ENCODE data around the gene OR2V1.
"Not testable (repeated sequence)": the region's sequence is repeated elsewhere in the genome, so short reads cannot be mapped to it uniquely, and the experiment has no call there.

Gene OR2V1

DNA sequence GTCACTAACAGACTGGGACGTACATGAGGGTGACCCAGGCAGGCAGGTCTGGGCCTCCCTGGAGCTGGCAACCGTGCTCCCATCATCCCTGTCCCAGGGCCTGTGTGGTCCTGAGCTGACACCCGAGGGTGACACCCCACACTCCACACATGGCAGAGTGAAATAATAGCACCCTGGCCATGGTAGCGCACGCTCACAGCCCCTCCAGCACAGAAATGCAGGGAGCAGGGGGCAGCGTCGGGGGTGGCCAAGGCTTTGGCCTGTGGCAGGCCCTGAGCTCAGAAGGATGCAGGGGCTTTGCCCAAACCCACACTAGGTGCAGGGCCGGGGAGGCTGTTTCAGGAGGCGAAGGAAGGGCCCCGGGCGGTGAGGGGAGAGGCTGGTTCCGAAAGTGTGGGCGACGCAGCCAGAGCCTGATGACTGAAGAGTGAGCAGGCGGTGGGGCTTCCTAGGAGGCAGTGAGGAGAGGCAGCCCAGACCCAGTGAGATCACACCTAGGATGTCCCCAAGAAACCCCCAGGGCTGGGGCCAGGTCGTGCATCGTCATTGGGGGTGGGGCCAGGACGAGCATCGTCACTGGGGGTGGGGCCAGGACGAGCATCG is 29.3 kb upstream of the OR2V1 start:
- DNase-seq (ENCODE audit: low read depth): no peak

DNA sequence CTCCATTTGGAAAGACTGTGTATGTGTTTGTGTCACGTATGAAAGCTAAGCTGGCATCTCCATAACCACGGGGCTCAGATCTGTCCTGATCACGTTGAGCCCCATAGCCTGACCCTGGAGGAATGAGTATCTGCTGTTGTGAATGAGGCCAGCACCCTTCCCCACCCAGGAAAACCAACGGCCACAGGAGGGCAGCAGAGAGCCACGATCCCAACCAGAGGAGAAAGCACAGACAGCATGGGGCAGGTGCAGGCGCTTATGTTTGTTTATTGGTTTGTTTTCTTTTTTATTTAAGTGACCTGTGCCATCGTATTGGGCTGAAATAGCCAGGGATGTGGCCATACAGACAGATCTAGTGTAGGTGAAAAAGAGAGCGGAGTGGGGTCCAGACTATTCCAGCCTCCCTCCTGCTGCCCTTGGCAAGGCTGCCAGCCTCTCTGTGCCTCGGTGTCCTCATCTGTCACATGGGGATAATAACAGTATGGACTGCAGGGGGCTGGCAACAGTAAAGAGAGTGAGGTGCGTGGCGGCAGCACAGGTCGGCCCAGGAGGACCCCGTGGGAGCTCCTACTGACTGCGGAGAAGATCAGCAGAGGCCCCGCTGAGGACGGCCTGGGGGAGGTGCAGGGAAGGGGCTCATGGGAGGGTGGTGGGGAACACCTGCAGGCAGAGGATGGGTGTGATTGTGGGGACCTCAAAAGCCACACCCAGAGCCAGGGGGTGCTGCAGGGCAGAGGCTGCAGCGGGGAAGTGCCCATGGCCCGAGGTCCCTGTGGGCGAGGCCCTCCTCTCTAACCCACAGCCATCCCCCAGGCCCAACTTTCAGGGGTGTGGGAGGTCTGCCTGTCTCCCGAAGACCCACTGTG is 28.6 kb upstream of the OR2V1 start:
- no peak for DNase-seq (ENCODE audit: low read depth)

DNA sequence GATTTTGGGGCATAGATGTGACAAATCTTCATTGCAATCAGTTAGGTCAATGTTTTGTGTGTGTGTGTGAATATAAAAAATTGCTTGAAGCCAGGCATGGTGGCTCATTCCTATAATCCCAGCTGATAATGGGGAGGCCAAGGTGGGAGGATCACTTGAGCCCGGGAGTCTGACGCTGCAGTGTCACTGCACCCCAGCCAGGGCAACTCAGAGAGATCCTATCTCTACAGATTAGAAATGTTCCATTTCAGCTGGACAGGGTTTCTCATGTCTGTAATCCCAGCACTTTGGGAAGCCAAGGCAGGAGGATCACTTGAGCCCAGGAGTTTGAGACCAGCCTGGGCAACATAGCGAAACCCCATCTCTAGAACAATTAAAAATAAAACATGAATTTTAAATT is 27.9 kb upstream of the OR2V1 start:
- no peak for DNase-seq (ENCODE audit: low read depth)

DNA sequence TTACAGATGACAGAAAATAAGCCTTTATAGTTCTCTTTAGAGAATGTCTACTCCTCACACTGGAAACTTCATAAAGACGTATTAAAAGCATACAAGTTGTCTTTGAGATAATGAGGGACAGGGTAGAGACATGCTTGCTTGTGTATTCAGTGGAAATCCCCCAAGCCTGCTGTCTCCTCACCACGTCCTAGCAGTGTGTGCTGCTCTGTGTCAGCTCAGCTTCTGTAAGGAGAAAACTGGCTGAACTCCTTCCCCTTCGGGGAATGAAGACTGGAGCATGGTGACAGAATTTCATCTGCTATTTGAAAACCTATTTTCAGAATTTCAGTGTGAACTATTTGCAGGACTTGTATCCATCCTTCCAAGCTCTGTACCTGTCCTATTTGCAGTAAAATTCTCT is 25.8 kb upstream of the OR2V1 start:
- no peak for DNase-seq (ENCODE audit: low read depth)

DNA sequence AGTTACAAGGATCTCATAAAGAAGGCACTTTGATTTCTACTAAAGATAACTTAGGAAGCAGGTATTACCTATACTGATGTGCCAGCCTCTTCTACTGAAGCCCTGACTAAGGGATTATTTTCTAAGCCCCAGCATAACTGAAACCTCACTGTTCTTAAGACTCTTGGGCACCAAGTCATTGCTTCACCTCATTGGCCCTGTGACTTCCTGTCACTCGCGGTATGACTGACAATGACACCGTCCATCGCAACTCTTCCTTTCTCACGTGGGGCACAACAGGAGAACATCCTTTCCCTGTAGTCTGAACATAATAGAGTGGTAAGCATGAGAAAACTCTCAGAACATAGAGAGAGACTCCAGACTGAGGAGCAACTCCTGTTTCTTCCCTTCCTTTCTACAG is 22.8 kb upstream of the OR2V1 start:
- no peak for DNase-seq (ENCODE audit: low read depth)

DNA sequence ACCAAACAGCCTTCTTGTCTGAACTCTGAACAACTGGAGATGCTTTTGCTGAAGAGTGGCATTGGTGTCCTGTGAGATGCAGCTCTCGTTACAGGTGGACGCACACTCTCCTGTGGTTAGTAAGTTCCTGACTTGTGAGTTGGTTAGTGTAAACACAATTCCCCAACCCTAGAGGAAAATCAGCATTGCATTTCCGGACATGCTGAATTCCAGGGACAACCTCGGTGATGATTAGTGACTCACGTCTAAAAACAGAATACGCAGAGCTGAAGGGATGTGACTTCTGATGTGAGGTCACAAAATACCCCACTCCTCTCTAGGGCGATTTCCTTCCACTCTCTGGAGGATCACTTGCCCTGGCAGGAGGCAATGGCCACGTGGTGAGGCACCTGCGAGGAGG is 21.4 kb upstream of the OR2V1 start:
- DNase-seq (ENCODE audit: low read depth): no peak

DNA sequence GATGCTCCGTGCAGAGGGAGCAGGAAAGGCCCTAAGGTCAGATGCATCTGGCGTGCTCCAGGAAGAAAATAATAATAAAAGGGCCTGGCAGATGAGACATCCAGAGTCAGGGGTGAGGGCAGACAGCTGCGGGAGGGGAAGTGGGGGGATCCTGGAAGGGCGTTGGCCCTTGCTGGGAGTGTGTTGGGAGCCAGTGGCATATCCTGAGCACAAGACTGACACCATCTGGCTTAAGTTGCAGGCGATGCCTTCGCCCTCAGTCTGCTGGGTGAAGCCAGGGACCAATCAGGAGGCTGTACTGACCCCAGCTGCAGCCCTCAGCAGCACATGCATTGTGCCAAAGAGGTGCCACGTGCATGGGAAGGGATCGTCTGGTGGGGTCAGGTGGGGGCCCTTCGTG is 20.2 kb upstream of the OR2V1 start:
- DNase-seq (ENCODE audit: low read depth): no peak

DNA sequence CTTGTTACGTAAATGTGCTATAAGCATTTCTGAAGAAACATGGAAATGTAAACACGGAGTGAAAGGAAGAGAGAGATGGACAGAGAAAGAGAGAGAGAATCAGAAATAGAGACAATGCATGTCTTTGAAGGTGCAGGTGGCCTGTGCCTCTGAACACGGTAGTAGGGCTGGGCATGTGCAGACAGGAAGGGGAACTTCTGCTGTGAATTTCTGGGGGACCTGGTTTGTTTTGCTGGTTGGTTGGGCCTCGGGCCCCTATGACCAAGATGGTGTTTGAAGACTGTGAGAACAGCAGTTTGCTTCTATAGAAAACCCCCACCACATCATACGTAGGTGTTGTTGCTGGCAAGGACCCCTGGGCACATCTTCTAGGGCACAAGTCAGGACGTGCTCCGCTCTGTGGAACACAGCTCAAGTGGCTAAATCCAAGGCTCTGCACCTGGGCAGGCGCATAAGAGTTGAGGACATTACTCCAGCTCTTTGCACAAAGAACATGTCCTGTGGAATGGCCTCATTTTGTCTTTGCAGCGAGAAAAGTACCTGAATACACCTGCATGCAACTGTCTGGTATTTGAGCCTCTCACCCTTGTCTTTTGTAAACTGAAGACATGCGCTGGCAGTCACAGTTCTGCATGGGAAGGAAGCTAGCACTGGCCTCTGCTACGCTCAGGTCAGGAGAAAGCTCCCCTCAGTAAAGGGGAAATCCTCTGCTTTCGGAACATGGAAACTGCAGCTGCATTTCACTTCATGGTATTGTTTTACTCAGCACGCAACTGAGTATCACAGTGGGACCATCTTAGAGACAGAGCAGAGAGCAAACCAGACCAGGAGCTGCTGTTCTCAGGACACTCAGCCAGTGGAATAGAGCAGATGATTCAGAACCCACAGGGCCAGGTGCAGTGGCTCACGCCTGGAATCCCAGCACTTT is 19.1 kb upstream of the OR2V1 start:
- no peak for DNase-seq (ENCODE audit: low read depth)

DNA sequence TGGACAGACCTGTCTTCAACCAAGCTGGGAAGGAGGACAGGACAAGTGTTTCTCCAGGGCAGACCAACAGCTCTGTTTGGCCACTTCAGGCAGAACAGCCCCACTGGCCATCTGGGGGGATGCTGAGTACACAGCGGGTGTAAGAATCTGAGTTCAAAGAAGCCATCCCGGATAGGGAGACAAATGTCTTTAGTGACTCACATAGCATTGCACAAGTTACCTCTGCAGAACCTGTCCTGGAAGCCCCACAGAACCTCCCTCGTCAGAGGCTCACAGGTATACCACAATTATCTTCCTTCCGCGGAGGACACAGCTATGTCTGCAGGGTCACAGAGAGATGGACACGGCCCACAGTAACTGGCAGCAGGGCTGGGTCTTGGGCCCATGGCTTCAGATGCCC is 18.4 kb upstream of the OR2V1 start:
- DNase-seq (ENCODE audit: low read depth): no peak

DNA sequence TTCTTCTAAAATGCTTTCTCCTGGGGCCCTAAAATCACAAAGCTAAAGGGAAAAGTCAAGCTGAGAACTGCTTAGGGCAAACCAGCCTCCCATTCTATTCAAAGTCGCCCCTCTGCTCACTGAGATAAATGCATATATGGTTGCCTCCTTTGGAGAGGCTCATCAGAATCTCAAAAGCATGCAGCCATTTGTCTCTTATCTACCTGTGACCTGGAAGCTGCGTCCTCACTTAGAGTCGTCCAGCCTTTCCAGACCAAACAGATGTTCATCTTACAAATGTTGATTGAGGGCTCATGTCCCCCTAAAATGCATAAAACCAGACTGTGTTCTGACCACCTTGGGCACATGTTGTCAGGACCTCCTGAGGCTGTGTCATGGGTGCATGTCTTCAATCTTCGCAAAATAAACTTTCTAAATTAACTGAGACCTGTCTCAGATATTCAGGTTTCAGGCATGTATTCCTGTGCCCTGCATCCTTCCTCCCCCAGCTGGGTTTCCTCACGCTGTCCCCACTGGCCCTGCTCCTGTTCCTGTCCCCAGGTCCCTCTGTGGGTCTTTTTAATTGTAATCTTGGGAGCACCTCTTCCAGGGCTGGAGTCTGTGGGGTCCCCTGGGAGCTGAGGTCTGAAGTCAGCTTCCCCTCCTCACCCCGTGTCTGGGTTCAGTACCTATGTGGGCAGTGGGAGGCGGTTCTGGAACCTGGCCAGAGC is 16.1 kb upstream of the OR2V1 start, which contains the start of gene OR2V2:
Gene OR2V2, plus strand, starts transcription at position 660 of the 710 bp plus-strand sequence. CDS start 7,357 bp downstream, outside the sequence.
- not testable (repeated sequence) for DNase-seq (ENCODE audit: low read depth)

DNA sequence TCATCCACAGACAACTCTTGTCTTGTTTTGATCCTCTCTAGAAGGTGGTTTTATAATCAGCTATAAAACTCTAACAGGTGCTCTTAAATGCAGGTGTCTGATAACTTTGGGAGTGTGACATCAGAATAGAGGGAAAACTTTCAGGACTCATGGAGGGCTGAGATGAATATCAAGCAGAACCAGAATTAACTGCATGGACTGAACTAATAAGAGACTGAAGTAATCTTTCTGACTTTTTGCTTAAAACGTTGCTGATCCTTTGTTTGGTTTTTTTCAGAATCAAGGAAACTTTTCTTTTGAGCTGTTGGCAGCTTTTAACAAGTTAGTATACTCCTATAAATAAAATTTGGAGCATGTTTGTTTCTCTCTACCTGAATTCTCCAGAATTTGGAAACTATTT is 14.2 kb upstream of the OR2V1 start:
- DNase-seq (ENCODE audit: low read depth): no peak

DNA sequence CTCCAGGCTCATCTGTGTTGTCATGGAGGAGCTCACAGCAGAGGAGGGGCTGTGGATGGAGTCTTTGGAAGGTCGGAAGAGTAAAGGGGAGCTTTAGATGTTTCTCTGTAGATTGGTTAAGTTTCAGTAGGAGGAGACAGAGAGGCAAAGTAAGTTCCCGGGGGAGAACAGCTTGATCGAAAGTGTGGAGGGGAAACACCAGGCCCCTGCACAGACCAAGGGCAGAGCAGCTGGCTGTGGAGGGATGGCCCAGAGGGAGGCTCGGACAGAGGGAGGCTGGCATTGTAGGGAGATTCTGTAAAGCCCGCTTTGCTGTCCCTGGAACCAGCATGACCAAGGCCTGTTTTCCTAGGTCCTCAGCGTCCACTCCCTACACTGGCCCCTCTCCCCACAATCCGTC is 11.1 kb upstream of the OR2V1 start:
- DNase-seq (ENCODE audit: low read depth): no peak

DNA sequence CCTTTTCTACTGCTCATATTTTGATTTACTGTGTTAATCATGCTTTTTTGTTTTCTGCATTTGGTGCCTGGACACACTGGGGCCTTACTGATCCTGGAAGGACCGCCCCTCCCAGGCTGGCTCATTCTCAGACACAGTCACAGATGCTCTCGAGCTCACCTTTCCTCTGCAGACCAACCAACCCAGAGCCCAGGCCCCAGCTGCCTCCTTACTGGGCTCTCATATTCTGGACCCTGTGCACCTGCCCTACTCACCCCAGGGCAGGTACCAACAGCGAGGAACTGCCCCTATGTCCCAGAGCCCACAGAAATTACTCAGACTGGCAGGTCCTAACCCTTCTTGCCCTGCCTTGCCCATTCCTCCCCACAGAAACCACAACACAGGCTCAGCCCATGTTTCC is 9.8 kb upstream of the OR2V1 start:
- no peak for DNase-seq (ENCODE audit: low read depth)

DNA sequence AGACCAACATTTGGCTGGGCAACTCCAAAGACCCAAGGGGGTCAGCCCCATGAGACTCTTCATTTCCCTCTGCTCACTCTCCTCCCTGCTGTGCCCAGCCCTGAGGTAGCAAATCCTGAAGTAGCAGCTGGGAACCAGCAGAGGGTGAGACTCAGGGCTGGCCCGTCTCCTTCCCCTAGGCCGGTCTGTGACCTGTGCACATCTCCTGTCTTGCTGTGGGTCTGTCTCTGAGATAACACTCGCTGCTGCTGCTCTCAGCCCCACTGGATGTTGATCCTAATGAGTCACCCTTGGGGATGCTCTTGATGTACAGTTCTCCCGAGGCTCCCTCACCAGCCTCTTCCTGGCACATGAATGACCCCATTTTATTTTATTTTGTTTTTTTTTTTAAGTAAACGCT is 7.3 kb upstream of the OR2V1 start:
- DNase-seq (ENCODE audit: low read depth): no peak

DNA sequence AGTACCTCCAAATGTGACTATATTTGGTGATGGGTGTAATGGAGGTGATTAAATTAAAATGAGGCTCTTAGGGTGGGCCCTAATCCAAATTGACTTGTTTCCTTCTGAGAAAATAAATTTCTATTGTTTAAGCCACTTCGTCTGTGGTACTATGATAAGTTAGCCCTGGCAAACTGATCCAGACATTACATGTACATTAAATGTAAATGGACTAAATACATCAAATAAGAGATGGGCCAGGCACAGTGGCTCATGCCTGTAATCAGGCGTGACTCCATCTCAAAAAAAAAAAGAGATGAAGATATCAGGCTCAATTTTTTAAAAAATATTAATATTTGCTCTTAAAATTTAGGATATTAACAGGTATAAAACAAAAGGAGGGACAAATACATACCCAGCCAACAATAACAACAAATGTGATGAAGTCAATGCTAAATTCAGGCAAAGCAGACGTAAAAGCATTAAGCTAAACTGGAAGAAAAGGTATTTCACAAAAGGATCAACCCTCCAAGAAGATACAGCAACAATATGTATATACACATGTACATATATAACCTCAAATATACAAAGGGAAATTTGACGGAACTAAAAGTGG is 5.5 kb upstream of the OR2V1 start:
- DNase-seq (ENCODE audit: low read depth): no peak

DNA sequence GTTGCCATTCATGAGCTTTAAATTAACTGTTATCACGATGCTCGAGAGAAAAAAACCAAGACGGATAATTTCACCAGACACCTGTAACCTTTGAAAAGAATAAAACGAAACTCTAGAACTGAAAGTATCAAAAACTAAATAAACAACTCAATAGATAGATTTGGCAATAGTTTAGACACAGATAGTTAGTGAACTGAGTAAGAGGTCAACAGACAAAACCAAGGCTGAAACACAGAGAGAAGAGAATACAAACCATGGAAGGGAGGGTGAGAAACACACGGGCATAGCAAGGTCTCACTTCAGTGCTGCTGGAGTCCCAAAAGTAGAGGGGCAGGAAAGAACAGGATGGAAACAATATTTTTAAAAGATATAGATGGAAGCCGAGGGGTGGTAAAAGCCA is 3.3 kb upstream of the OR2V1 start:
- DNase-seq (ENCODE audit: low read depth): no peak

DNA sequence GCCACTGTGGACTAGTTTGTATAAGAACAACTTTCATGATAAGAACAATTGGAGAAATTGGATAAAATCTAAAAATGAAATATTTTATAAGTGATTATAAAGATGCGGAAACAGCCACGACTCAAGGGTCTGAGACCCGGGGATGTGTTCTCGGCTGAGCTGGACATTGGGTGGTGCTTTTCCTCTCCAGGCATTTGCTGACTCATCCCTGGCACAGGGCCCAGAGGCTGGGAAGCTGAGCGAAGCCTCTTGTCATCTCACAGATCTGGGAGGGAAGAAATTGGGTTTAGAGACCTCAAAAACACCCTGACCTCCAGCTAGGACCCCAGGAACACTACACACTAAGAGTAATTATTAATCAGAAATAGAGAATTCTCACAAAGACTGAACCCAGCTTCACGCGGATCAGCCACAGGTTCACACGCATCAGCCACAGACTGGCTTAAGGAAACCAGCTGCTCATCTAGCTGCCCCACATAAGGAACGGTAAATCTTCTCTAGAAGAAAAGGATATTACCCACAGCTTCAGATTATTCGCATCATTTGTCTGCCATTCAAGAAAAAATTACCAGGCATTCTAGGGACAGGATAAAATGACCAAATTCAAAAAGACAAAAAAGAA is 2.8 kb upstream of the OR2V1 start:
- peak; percentile 45 for DNase-seq (ENCODE audit: low read depth)

DNA sequence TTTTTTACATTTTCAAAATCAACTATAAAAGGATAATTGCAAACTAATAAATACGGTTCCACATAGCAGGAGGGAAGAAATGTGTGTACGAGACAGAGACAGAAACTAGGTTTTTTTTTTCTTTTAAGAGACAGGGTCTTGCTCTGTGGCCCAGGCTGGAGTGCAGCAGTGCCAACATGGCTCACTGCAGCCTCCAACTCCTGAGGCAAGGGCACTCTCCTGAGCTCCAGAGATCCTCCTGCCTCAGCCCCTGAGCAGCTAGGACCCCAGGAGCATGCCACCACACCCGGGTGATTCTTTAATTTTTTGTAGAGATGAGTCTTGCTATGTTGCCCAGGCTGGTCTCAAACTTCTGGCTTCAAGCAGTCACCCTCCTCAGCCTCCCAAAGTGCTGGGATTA is 2.1 kb upstream of the OR2V1 start:
- no peak for DNase-seq (ENCODE audit: low read depth)

DNA sequence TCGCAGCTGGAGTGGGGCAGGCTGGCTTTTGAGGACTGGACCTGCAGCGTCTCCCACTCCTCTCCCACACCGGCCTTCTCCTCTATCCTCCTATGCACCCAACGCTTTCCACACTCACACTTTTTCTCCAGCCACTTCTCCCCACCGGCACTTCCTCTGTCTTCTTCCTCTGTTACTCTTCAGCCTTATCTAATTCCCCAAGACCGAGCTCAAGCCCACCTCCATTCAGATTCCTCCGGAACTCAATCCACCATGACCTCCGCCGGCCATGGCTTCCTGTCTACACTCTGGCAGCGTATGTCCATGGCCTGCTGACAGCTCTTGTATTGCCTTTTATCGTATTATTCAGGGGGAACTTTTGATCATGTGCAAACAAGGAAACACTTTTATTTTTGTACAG is 545 bp upstream of the OR2V1 start:
- DNase-seq (ENCODE audit: low read depth): no peak

DNA sequence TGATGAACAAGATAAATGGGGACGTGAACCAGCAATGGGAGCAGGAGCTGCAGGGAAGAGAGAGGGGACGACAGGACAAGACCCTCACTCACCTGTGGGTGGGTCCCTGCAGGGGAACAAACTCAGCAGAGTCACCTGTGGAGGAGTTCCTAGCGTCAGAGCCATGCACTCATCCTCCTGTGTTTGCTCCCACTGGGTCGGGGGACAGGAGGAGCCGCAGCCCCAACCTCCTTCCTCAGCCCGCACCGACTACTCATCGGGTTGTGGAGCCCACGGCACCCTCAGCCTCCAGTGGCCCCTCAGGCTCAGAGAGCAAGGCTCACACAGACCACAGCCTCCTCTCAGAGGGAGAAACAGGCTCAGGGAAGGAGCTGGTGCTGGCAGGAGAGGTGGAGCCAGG is 888 bp downstream of the OR2V1 start:
- DNase-seq (ENCODE audit: low read depth): not testable (repeated sequence)

DNA sequence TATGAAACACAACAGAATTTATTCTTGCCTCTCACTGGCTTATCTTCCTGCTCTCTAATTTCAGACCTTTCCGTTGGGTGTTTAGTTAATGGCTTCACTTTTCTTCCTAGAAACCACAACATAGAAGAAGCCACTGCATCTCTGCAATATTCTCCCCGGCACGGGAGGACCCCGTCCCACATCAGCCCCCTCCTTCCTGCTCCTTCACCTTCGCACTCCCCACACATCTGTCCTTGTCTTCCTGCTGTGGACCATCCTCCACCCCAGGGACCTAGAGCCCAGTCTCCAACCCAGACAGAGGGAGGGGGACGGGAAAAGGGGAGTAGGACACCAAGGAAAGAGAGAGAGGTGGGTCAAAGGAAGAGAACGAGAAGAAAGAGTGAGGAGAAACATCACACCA is 1.4 kb downstream of the OR2V1 start:
- no peak for DNase-seq (ENCODE audit: low read depth)

All from HS-27A (cell line).